GM12878 (cell line): Measurements from ENCODE around the gene ST6GALNAC3. TPM values are rescaled to one million over a fixed set of nuclear protein-coding genes. Genes with fewer than 3 reads are reported as not detected.

Experiments
- ATAC-seq: fragments of 200-7000 bp; cut with Tn5 transposase; 3 replicates; pipeline ENCODE4 v1.9.1; 2020; ENCODE audit warnings: mild to moderate bottlenecking, moderate library complexity
- BruUV-seq: library from RNA; stranded (reverse); fragments of 400-500 nt; replicated peaks from 2 replicates; lab custom pipeline; 2021; lab: Mats Ljungman, UMichigan
- CTCF ChIA-PET: fragments of 300-600 bp; sonication (Branson Sonifier 250); formaldehyde crosslinking; extraction: SDS; loops from one replicate; lab custom pipeline; 2021; ENCODE audit warnings: inconsistent platforms; lab: Yijun Ruan, JAX
- POLR2A ChIA-PET: fragments of 350-600 bp; formaldehyde crosslinking; extraction: SDS; loops from one replicate; lab custom pipeline; 2021; ENCODE audit warnings: inconsistent platforms; lab: Charles Lee
- RAD21 ChIA-PET: fragments of 300-600 bp; sonication (Branson Sonifier 250); formaldehyde crosslinking; loops from one replicate; lab custom pipeline; 2023; ENCODE audit warnings: antibody characterized with exemption; ENCODE audit not compliant: unreplicated experiment; lab: Charles Lee
- SMC1A ChIA-PET: fragments of 300-600 bp; sonication (Branson Sonifier 250); formaldehyde crosslinking; loops from one replicate; lab custom pipeline; 2023; ENCODE audit not compliant: unreplicated experiment, uncharacterized antibody; lab: Charles Lee
- DNase-seq: peaks from one replicate; pipeline ENCODE4 v3.0.0-alpha.2; 2011; ENCODE audit warnings: low read depth, low spot score
- FAIRE-seq: peaks from 3 replicates; lab custom pipeline; 2011; peaks lifted over from hg19 to GRCh38; lab: Jason Lieb, UNC
- H2AFZ ChIP-seq: 2 replicates; pipeline ENCODE4 v1.6.0; 2011; ENCODE audit warnings: low read depth, low read length, control low read depth; ENCODE audit not compliant: control insufficient read depth
- H3K27ac ChIP-seq: 2 replicates; pipeline ENCODE4 v1.5.1; 2011; ENCODE audit warnings: control low read depth; ENCODE audit not compliant: control insufficient read depth, insufficient read depth
- H3K27me3 ChIP-seq, 2 experiments: replicated peaks in 1 of 2; 2 replicates each; pipeline versions ENCODE4 v1.6.0 to v1.6.1; 2011; ENCODE audit warnings: low read length in 1 of 2; ENCODE audit not compliant: control insufficient read depth in 2 of 2, insufficient read depth in 2 of 2
- H3K36me3 ChIP-seq, 2 experiments: 2 replicates each; pipeline ENCODE4 v1.5.1; 2011; ENCODE audit warnings: low read length in 1 of 2; ENCODE audit not compliant: control insufficient read depth in 2 of 2, insufficient read depth in 2 of 2
- H3K4me1 ChIP-seq: 2 replicates; pipeline ENCODE4 v1.6.1; 2011; ENCODE audit warnings: mild to moderate bottlenecking, low read length, moderate library complexity, mixed read lengths; ENCODE audit not compliant: control insufficient read depth, insufficient read depth
- H3K4me2 ChIP-seq: 2 replicates; pipeline ENCODE4 v1.6.0; 2011; ENCODE audit warnings: control low read depth; ENCODE audit not compliant: control insufficient read depth, insufficient read depth
- H3K4me3 ChIP-seq: fragments of 200-600 bp; sonication (generic); 2 replicates; pipeline ENCODE4 v1.5.1; 2016
- H3K79me2 ChIP-seq: 2 replicates; pipeline ENCODE4 v1.6.0; 2011; ENCODE audit warnings: low read length; ENCODE audit not compliant: control insufficient read depth, insufficient read depth
- H3K9ac ChIP-seq: 2 replicates; pipeline ENCODE4 v1.8.0; 2011; ENCODE audit warnings: low read length, control low read depth, mixed read lengths; ENCODE audit not compliant: control insufficient read depth, insufficient read depth
- H3K9me3 ChIP-seq: replicated peaks from 3 replicates; pipeline ENCODE4 v1.5.1; 2011; ENCODE audit warnings: mild to moderate bottlenecking, low read length; ENCODE audit not compliant: control insufficient read depth, insufficient read depth
- H4K20me1 ChIP-seq: 2 replicates; pipeline ENCODE4 v1.6.0; 2011; ENCODE audit not compliant: control insufficient read depth, insufficient read depth
- NR2C1 ChIP-seq: fragments of 450-650 bp; IDR thresholded peaks from 2 replicates; pipeline ENCODE4 v1.6.1; 2017; ENCODE audit warnings: antibody characterized with exemption, mild to moderate bottlenecking, moderate library complexity
- POU2F2 ChIP-seq: IDR thresholded peaks from 3 replicates; pipeline ENCODE4 v1.6.1; 2011; ENCODE audit warnings: low read depth, mild to moderate bottlenecking, low read length, borderline replicate concordance
- WGBS: methylation state at CpG from one replicate; pipeline ENCODE4 v1.1.6; 2016; ENCODE audit warnings: low lambda C conversion rate; ENCODE audit not compliant: insufficient replicate concordance, insufficient coverage; ENCODE audit errors: missing lambda C conversion rate; 5-methylcytosine and 5-hydroxymethylcytosine counted together
- in situ Hi-C: fragments of 300-500 bp; cut with MboI; formaldehyde crosslinking; loops from 9 replicates; pipeline ENCODE4 v1.14.3; 2018; ENCODE audit warnings: mixed read lengths
- intact Hi-C: fragments of 100-400 bp; cut with micrococcal nuclease; formaldehyde crosslinking; loops from one replicate; pipeline ENCODE4 v1.14.2; 2022; ENCODE audit not compliant: unreplicated experiment
- polyA plus RNA-seq, 11 experiments: library from polyadenylated mRNA; depleted of rRNA in 4 of 11; unstranded in 6 of 11; stranded (reverse) in 5 of 11; fragments of >200 nt; fragmentation: Nextera tagmentation in 4 of 11; fragmentation: Illumina TruSeq in 1 of 11; extraction: Ambion mirVana in 4 of 11; extraction: Trizol in 1 of 11; gene quantifications; 1 replicate in 1 of 11; 2 replicates in 10 of 11; pipeline versions ENCODE4 v1.2.1 to v1.2.3, GENCODE V29; 2011 to 2016; ENCODE audit warnings: inconsistent platforms in 2 of 11, missing spikeins in 2 of 11, low read depth in 1 of 11
- total RNA-seq, 4 experiments: library from RNA; depleted of rRNA in 3 of 4; stranded (reverse); fragments of >200 nt in 3 of 4; fragmentation: Illumina TruSeq in 1 of 4; extraction: Trizol in 1 of 4; gene quantifications; 2 replicates each; pipeline versions ENCODE4 v1.2.1 to v1.2.3, GENCODE V29; 2013 to 2021
- TF ChIP-seq, protein P1 (sequence below): fragments of 450-650 bp; IDR thresholded peaks from 2 replicates; pipeline ENCODE4 v1.6.1; 2016; ENCODE audit warnings: mild to moderate bottlenecking, moderate library complexity, borderline replicate concordance

Gene ST6GALNAC3
- total and polyA plus RNA-seq, 10 of the 15 experiments (the other 5 are each of a cell fraction or from before 2014, with no cell fraction given), result 0.04 to 0.68 (median 0.18) TPM; not detected in 3

DNA sequence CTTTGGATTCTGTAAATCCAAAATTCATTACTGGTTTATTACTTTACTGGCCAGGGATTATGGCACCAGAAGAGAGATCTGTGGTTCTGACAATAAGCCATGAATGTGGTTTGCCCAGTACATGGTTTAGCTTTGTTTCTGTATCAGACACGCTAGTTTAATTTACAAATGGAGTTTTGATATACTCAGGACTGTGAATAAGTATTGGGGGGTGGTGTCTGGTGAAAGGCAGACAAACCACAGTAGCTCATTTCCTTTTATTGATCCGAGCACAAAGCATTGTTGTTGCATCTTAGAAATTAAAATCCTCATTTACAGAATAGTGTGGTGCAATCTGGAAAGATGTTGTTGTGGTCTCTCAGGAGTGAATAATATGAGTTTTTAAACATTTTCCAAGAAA, 96.0 kb downstream of the ST6GALNAC3 start:
- no peak for FAIRE-seq
- H2AFZ ChIP-seq, result no peak overlapping the region
- ChIA-PET SMC1A (interaction anchor here (1.3 kb wide), 1 partner anchor 11 kb away, joined by 5 read pairs; no protein-coding TSS in a partner anchor), RAD21 (interaction anchor here (1.0 kb wide), 1 partner anchor 16 kb away, joined by 3 read pairs; no protein-coding TSS in a partner anchor), CTCF (interaction anchor here (0.9 to 1.1 kb wide), 3 partner anchors 11 to 16 kb away, joined by 3 to 6 read pairs (median 4); no protein-coding TSS in a partner anchor), POLR2A (no interaction called here)
- H3K4me2 ChIP-seq, result no peak overlapping the region
- no peaks in the 10 kb centered on the region for H3K27me3 ChIP-seq
- no peak for ATAC-seq
- H3K4me1 ChIP-seq, result no peaks in the 10 kb centered on the region
- H4K20me1 ChIP-seq, result no peaks in the 10 kb centered on the region
- no peak overlapping the region for H3K4me3 ChIP-seq
- TF ChIP-seq POU2F2, result no peak
- TF ChIP-seq NR2C1, result no peak
- TF ChIP-seq, protein P1, sequence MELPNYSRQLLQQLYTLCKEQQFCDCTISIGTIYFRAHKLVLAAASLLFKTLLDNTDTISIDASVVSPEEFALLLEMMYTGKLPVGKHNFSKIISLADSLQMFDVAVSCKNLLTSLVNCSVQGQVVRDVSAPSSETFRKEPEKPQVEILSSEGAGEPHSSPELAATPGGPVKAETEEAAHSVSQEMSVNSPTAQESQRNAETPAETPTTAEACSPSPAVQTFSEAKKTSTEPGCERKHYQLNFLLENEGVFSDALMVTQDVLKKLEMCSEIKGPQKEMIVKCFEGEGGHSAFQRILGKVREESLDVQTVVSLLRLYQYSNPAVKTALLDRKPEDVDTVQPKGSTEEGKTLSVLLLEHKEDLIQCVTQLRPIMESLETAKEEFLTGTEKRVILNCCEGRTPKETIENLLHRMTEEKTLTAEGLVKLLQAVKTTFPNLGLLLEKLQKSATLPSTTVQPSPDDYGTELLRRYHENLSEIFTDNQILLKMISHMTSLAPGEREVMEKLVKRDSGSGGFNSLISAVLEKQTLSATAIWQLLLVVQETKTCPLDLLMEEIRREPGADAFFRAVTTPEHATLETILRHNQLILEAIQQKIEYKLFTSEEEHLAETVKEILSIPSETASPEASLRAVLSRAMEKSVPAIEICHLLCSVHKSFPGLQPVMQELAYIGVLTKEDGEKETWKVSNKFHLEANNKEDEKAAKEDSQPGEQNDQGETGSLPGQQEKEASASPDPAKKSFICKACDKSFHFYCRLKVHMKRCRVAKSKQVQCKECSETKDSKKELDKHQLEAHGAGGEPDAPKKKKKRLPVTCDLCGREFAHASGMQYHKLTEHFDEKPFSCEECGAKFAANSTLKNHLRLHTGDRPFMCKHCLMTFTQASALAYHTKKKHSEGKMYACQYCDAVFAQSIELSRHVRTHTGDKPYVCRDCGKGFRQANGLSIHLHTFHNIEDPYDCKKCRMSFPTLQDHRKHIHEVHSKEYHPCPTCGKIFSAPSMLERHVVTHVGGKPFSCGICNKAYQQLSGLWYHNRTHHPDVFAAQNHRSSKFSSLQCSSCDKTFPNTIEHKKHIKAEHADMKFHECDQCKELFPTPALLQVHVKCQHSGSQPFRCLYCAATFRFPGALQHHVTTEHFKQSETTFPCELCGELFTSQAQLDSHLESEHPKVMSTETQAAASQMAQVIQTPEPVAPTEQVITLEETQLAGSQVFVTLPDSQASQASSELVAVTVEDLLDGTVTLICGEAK, result no peak
- 13% methylated on average over 2 of the region's 2 CpGs for WGBS
- in situ Hi-C loops, result no loop called here
- intact Hi-C loops, result no loop called here
- no peak for DNase-seq
- H3K9ac ChIP-seq, result no peak overlapping the region
- H3K9me3 ChIP-seq, result no peaks in the 10 kb centered on the region
- no peak overlapping the region for H3K27ac ChIP-seq
- no peaks in the 10 kb centered on the region for H3K36me3 ChIP-seq
- no TSS peak for BruUV-seq
- no peaks in the 10 kb centered on the region for H3K79me2 ChIP-seq
